Dendritic cell treated with granulocyte-macrophage colony-stimulating factor and Interleukin-4, amounts not matched to agents 40 ng/mL and 50 ng/mL, for 4 days (primary cell): ENCODE results near the gene ROBO1.

Experiments used
- H3K27ac Mint-ChIP-seq: one replicate; pipeline ENCODE4 v1.8.0; 2022; ENCODE audit warnings: mild to moderate bottlenecking, mixed read lengths
- H3K27me3 Mint-ChIP-seq: one replicate; pipeline ENCODE4 v1.8.0; 2022; ENCODE audit warnings: mild to moderate bottlenecking, mixed read lengths
- H3K36me3 Mint-ChIP-seq: one replicate; pipeline ENCODE4 v1.8.0; 2022; ENCODE audit warnings: low read depth, mixed read lengths
- H3K4me1 Mint-ChIP-seq: one replicate; pipeline ENCODE4 v1.8.0; 2022; ENCODE audit warnings: low read depth, mixed read lengths
- H3K4me3 Mint-ChIP-seq: one replicate; pipeline ENCODE4 v1.8.0; 2022; ENCODE audit warnings: mild to moderate bottlenecking, moderate library complexity, mixed read lengths
- H3K9me3 Mint-ChIP-seq: one replicate; pipeline ENCODE4 v1.8.0; 2022; ENCODE audit warnings: mixed read lengths
- intact Hi-C: fragments of 100-400 bp; cut with micrococcal nuclease; formaldehyde crosslinking; loops from one replicate; pipeline ENCODE4 v1.15.0; 2022

ROBO1 gene

DNA sequence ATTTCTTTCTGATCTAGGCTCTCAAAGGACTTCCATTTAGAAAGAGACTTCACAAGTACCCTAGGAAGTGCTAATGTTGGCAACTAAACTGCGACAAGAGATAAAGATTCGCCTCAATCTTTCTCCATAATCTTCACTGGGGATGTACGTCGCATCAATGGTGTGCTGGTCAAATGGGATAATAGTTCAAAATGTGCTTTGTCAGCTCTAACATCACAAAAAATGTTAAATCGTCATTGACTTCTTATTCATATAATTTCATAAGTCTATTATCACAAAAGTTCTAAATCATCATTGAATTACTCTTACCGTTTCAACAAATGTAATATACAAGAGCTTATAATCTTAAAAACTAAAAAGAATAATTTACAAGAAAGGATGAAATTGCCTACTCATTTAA lies 727.7 kb downstream of the ROBO1 start:
- Mint-ChIP-seq H3K4me3 (no peak overlapping the region), H3K36me3 (no peaks in the 10 kb centered on the region), H3K9me3 (no peaks in the 10 kb centered on the region), H3K27me3 (no peaks in the 10 kb centered on the region), H3K4me1 (no peaks in the 10 kb centered on the region), H3K27ac (no peak overlapping the region)
- intact Hi-C loops = no loop called here

DNA sequence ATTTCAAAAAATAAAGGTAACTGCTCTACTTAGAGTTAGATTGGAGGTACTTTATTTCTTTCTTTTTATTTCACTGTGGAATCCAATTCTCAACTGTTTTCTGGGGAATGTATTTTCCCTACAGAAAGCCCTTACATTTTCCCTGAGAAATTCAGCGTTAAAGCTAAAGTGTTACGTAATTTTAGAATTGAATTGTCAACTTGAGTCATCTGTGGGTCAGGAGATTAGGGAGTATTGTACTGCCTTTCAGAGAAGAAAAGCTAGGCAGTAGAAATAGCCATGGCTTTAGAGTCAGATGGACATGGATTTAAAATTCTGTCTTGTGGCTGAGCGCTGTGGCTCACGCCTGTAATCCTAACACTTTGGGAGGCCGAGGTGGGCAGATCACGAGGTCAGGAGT lies 728.6 kb downstream of the ROBO1 start:
- Mint-ChIP-seq H3K27ac (no peak overlapping the region), H3K27me3 (no peaks in the 10 kb centered on the region), H3K4me1 (no peaks in the 10 kb centered on the region), H3K36me3 (no peaks in the 10 kb centered on the region), H3K4me3 (no peak overlapping the region), H3K9me3 (no peaks in the 10 kb centered on the region)
- intact Hi-C loops = no loop called here

DNA sequence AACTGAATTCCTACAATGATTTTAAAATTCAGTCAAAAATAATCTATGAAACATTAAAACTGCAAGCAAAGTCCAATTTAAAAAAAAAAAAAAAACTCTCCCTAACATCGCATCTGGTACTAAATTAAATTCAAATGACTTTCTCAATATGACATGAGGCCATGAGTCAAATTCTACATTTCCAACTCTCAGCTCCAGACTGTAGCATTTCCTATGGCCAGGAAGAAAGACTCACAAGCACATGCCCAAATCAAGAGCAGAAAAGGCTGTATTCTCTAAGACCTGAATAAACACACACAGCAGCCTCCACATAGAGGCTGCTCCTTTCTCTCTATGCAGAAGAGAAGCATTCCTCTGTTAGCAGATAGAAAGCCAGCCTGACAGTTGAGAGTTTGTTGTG lies 729.2 kb downstream of the ROBO1 start:
- Mint-ChIP-seq H3K36me3 (no peaks in the 10 kb centered on the region), H3K4me1 (no peaks in the 10 kb centered on the region), H3K4me3 (no peak overlapping the region), H3K27ac (no peak overlapping the region), H3K9me3 (no peaks in the 10 kb centered on the region), H3K27me3 (no peaks in the 10 kb centered on the region)
- intact Hi-C loops = no loop called here

DNA sequence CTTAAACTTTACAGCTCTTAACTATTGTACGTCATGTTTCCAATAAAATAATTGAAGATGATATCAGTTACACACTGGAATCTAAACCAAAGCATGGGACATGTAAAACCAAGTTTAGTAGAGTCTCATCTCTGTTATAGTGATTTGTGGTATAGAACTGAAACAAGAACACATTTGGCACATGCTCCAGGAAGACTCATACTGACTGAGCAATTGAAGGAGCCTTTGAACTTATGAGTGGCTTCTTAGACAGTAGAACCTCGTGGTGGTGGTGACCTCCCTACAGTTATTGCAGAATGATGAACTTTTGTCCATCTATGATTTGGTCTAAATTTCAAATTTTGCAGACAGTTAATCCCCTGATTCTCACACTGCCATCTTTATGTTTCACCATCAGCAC lies 729.7 kb downstream of the ROBO1 start:
- Mint-ChIP-seq H3K27me3 (no peaks in the 10 kb centered on the region), H3K36me3 (no peaks in the 10 kb centered on the region), H3K4me3 (no peak overlapping the region), H3K27ac (no peak overlapping the region), H3K9me3 (no peaks in the 10 kb centered on the region), H3K4me1 (no peaks in the 10 kb centered on the region)
- intact Hi-C loops = no loop called here

DNA sequence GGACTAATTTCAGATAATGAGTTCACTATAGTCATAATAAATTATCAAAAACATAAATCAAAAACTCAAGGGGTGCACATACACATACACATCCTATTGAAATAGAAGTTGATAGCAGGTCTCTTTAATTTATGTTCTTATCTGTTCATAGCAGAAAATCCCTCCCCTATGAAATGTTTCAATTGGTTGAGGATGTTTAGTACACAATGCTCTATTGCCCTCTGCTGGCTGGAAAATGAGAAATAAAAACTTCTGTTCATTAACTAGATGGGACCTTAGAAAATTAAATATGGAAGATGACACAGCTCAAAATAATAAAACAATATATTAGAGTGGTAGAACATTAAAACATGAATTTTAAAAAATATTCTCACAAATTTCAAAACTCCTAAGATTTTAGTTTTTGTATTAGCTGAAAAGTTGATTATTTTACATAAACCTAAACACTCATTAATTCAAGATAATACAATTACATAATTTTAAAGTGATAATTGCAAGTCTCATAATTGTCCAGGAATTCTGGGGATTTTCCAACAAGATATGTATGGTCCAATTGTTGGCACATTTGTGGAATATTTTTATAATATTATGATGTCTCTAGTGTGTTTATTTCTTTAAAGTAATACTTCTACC lies 735.0 kb downstream of the ROBO1 start:
- intact Hi-C loops = loop anchor here (1.0 kb wide), 1 partner anchor 374 kb away; no protein-coding TSS in a partner anchor

DNA sequence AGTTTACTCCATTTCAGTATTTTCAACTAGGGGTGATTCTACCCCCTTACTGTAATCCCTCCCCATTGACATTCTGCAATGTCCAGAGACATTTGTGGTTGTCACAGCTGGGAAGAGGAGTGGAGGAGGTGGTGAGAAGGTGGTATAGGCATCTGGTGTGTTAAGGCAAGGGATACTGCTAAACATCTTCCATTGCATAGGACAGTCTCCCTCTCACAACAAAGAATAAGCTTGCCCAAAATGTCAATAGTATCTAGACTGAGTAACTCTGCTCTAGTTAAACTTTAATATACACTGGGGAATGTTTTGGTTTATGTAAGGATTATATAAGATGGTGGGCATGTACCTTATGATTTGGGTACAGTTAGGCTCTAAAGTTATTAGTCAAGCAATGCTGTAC lies 737.6 kb downstream of the ROBO1 start:
- no peaks in the 10 kb centered on the region for H3K4me1 Mint-ChIP-seq
- no peaks in the 10 kb centered on the region for H3K9me3 Mint-ChIP-seq
- H3K27ac Mint-ChIP-seq = no peak overlapping the region

More for the DNA sequence above, 735.0 kb downstream of the ROBO1 start:
- no peaks in the 10 kb centered on the region for H3K4me1 Mint-ChIP-seq
- no peak overlapping the region for H3K27ac Mint-ChIP-seq
- H3K9me3 Mint-ChIP-seq = no peaks in the 10 kb centered on the region
- no peaks in the 10 kb centered on the region for H3K27me3 Mint-ChIP-seq
- H3K36me3 Mint-ChIP-seq = no peaks in the 10 kb centered on the region
- no peak overlapping the region for H3K4me3 Mint-ChIP-seq

GRCh38 chr3:79028916-79029315 lies 738.9 kb downstream of the ROBO1 start:
- intact Hi-C loops = no loop called here
- Mint-ChIP-seq H3K4me3 (no peak overlapping the region), H3K27me3 (no peaks in the 10 kb centered on the region), H3K9me3 (no peaks in the 10 kb centered on the region), H3K4me1 (no peaks in the 10 kb centered on the region), H3K36me3 (no peaks in the 10 kb centered on the region), H3K27ac (no peak overlapping the region)

More for the DNA sequence above, 737.6 kb downstream of the ROBO1 start:
- H3K36me3 Mint-ChIP-seq = no peaks in the 10 kb centered on the region
- H3K4me3 Mint-ChIP-seq = no peak overlapping the region
- no peaks in the 10 kb centered on the region for H3K27me3 Mint-ChIP-seq
- intact Hi-C loops = no loop called here

DNA sequence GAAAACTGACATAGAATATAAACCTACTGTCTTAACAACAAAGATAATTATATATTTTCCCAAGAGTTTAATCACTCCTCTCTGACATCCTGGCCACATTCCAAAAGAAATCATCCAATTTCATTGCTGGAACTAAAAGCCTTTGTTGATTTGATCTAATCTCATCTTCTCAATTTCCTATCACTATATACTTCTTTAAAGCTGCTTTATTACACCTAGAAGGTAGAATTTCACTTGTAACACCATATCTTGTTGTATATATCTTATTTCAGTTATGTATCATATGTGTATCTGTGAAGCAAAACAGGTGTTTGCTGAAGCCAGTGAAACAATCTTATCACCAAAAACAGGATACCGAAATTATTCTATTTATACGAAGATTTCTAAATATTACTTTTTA lies 740.2 kb downstream of the ROBO1 start:
- H3K4me3 Mint-ChIP-seq = no peak overlapping the region
- H3K36me3 Mint-ChIP-seq = no peaks in the 10 kb centered on the region
- intact Hi-C loops = no loop called here
- H3K9me3 Mint-ChIP-seq = no peaks in the 10 kb centered on the region
- no peaks in the 10 kb centered on the region for H3K27me3 Mint-ChIP-seq
- H3K4me1 Mint-ChIP-seq = no peaks in the 10 kb centered on the region
- no peak overlapping the region for H3K27ac Mint-ChIP-seq

DNA sequence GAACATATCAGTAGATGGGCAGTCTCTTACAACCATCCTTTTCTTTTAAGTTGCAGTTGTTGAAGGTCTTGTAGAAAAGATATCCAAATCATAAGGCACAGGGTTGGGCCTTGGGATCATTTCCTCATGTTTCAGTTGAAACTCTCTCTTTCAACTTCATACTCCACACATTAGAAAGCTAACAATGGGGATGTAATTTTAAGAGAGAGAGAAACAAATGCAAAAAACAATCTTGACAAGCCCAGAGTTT lies 747.9 kb downstream of the ROBO1 start:
- H3K9me3 Mint-ChIP-seq = no peaks in the 10 kb centered on the region
- H3K4me1 Mint-ChIP-seq = peaks cover 6% of the 10 kb centered on the region
- peaks cover 3% of the 10 kb centered on the region for H3K27me3 Mint-ChIP-seq
- no peaks in the 10 kb centered on the region for H3K36me3 Mint-ChIP-seq
- intact Hi-C loops = no loop called here
- H3K4me3 Mint-ChIP-seq = no peak overlapping the region
- no peak overlapping the region for H3K27ac Mint-ChIP-seq

DNA sequence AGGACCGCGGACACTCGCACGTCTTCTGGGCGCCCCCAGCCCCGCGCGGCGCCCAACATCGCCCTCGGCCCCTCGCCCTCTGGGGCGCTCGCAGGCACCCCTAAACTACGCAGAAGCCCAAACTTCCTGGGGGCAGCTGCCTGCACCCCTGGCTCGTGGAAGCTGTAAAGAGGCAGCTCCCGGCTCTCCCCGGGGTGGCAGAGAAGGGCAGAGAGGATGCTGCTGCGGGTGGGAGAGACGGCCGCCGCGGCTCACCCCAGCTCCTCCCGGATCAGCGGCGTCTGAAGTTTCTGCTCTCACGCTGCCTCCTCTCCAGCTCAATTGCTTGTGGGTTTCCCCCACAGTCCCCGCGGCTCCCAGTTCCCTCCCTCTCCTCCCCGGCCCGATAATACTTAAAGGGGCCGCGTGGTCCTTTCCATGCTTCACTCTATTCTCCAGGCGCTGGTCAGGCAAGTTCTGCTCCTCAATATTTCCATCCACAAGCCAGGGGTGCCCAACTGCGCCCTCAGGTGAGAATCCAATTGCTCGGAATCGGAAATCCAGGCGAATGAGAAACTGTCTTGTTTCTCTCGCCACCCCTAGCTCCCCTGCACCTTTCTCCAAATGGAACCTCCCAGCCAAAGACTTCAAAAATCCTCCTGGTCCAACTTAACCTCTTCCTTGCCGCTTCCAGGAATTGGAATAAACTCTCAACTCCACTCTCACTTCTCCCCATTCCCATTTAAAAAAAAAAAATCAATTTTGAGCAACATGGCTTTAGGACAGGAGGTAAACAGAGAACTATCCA lies 748.5 kb downstream of the ROBO1 start:
- no peaks in the 10 kb centered on the region for H3K36me3 Mint-ChIP-seq
- H3K4me1 Mint-ChIP-seq = peaks cover 6% of the 10 kb centered on the region
- H3K4me3 Mint-ChIP-seq = peak overlapping the region; percentile 17
- H3K27me3 Mint-ChIP-seq = peaks cover 3% of the 10 kb centered on the region
- intact Hi-C loops = no loop called here
- no peak overlapping the region for H3K27ac Mint-ChIP-seq
- no peaks in the 10 kb centered on the region for H3K9me3 Mint-ChIP-seq

DNA sequence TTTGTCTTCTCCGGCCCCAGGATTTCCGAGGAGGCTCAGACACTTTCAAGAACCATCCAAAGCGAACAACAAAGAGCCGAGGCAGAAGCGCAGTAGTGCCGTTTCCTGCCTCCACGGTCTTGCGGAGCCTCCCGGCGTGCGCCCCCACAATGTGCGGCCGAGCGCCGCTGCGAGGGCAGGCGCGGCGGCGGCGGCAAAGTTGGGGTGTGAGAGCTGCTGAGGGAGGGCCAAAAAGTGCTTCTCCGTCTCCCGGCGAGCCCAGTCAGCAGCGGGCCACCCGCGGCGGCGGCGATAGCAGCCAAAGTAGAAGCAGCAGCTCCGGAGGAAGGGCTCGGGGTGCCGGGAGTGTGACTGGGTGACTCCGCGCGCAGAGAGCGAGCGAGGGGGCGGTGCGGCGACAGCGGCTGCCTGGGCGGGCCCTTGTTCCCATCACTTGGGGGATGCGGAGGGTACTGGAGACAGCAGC lies 749.1 kb downstream of the ROBO1 start:
- Mint-ChIP-seq H3K9me3 (no peaks in the 10 kb centered on the region), H3K27ac (no peak overlapping the region), H3K36me3 (no peaks in the 10 kb centered on the region), H3K4me1 (peaks cover 6% of the 10 kb centered on the region), H3K27me3 (peaks cover 3% of the 10 kb centered on the region), H3K4me3 (no peak overlapping the region)
- intact Hi-C loops = no loop called here

DNA sequence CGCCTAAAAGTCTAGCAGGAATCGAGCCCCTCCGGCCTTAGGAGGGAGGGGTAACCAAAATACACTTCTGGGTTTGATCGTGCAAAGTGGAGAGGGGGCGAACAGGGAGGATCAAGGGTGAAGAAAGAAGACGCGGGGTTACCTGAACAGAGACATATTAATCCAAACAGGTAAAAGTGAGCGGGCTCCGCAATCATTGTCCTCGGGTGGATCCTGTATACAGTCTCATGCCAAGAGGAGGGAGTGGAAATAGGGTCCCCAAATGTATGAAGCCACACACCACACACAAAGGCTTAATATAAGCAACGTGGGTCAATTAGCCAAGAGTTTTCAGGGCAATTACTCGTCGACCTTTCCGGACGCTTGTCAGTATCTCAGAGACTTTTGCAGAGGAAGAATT lies 749.5 kb downstream of the ROBO1 start:
- intact Hi-C loops = no loop called here
- H3K36me3 Mint-ChIP-seq = no peaks in the 10 kb centered on the region
- H3K9me3 Mint-ChIP-seq = no peaks in the 10 kb centered on the region
- no peak overlapping the region for H3K4me3 Mint-ChIP-seq
- H3K4me1 Mint-ChIP-seq = peaks cover 6% of the 10 kb centered on the region
- no peak overlapping the region for H3K27ac Mint-ChIP-seq
- peaks cover 3% of the 10 kb centered on the region for H3K27me3 Mint-ChIP-seq

DNA sequence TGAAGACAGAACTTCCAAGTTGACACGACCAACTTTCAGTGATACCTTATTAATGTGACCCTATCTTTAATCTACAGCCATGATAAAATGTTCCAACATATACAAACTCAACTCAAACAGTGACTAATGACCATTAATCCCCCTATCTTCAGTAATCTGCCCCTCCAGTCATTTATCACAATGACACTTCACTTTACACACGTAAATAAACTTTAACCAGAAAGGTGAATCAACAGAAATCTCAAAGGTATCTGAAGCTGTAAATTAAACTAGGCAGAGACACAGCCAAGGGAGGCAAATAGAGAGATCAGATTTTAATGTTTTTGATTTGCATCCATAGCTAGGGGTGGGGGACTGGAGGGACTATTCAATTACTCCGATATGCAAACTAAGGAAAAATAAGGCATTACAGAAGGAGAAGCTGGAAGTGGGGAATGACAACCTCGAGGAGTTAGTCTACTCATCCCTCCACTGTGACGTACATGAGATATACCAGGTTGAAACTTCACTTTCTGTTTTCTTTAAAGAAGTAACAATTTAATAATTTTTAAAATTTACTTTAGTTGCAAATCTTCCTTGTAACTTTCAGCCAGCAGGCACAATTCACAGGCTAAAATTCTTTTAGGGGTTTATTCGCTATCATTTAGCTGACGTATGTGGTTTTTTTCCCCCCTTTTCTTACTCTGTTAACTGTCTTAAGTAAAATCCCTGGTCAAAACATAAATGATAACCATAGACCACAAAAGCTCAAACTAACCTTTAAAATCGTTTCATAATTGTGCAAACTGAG lies 751.0 kb downstream of the ROBO1 start:
- H3K4me3 Mint-ChIP-seq = no peak overlapping the region
- H3K4me1 Mint-ChIP-seq = peaks cover 6% of the 10 kb centered on the region
- H3K27ac Mint-ChIP-seq = no peak overlapping the region
- no peaks in the 10 kb centered on the region for H3K9me3 Mint-ChIP-seq
- H3K36me3 Mint-ChIP-seq = no peaks in the 10 kb centered on the region
- intact Hi-C loops = no loop called here
- peaks cover 3% of the 10 kb centered on the region for H3K27me3 Mint-ChIP-seq

DNA sequence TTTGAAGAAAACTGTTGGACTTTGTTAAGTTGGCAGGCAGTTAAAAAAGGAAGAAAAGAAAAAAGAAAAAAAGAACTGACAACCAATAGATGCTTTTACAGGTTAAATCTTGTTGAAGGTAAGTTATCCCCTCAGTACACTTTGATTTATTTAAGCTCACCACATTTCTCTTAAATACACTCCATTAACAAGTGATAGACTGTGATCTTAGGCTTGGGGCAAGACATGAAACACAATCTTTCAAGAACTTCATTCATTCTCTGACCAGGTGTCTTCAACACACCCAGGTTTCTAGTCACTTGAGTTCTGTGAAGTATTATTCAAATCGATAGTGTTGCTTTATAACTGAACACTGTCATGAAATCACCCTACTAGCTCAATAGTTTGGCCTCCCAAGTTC lies 751.9 kb downstream of the ROBO1 start:
- Mint-ChIP-seq H3K27me3 (peaks cover 3% of the 10 kb centered on the region), H3K36me3 (no peaks in the 10 kb centered on the region), H3K4me3 (no peak overlapping the region), H3K9me3 (no peaks in the 10 kb centered on the region), H3K27ac (no peak overlapping the region), H3K4me1 (peaks cover 6% of the 10 kb centered on the region)
- intact Hi-C loops = no loop called here
